ENCODE results near the gene CRAT. TPM values are rescaled to one million over a fixed set of nuclear protein-coding genes. Genes with fewer than 3 reads are reported as not detected.
A peak's percentile ranks its signal among the peaks of the same experiment; 100 is the strongest.

The CRAT gene
- total and polyA plus RNA-seq, 2 of the 4 experiments (the other 2 are of a cell fraction): 18.8 to 41.6 TPM

DNA sequence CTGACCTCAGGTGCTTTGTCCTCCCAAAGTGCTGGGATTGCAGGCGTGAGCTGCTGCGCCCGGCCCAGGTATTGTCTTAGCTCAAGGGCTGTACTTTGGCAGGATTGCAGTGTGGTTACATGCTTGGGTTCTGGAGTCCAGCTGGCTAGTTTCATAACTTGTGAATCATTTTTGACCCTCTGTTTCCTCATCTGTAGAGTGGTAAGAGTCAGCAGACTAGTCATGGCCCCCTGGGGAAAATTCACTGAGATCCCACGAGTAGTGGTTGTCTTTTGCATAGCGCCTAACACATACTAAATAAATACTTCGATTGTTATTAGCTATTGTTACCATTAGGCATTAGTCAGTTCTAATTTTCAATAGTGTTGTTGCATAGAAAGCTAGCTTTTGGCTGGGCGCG lies 14.9 kb upstream of the CRAT start:
- peaks cover 8% of the 10 kb centered on the region; the same call in 1 of the 2 replicates for H3K9me1 ChIP-seq (ENCODE audit: insufficient read depth, low read length)
- peaks cover 44% of the 10 kb centered on the region for H3K36me3 ChIP-seq (ENCODE audit: control insufficient read depth, insufficient read depth, low read length)
- H3K27ac ChIP-seq (ENCODE audit: insufficient read depth, low read length): no peak overlapping the region
- DNase-seq (peak; percentile 91), ATAC-seq (ENCODE audit: low read depth) (peak; percentile 70)
- intact Hi-C loops (cut with micrococcal nuclease) (no loop called here), dilution Hi-C loops (cut with HindIII; ENCODE audit: low sequenced_read_pairs, unreplicated experiment) (no loop called here), in situ Hi-C loops (cut with MboI; ENCODE audit: low sequenced_read_pairs) (no loop called here)
- H3K23ac ChIP-seq (ENCODE audit: low read depth, low read length): no peak overlapping the region
- H2BK5ac ChIP-seq (ENCODE audit: low read depth, low read length, poor library complexity, severe bottlenecking): no peak overlapping the region
- no TSS peak for BruUV-seq (replicated peaks)
- no peak overlapping the region for H3K56ac ChIP-seq (ENCODE audit: extremely low read depth, insufficient read depth, low read length)
- peaks cover 19 to 68% of the 10 kb centered on the region in 2 experiments for H3K79me1 ChIP-seq (ENCODE audit: low read depth in 1 of 2, low read length in 2 of 2)
- no peak overlapping the region for H3K4me3 ChIP-seq (ENCODE audit: insufficient read depth, low read depth, low read length)
- no peak overlapping the region for H4K5ac ChIP-seq (ENCODE audit: low read depth, low read length)
- H3K27me3 ChIP-seq (ENCODE audit: control insufficient read depth, insufficient read depth, low read length): no peaks in the 10 kb centered on the region
- H2AFZ ChIP-seq (replicated peaks; ENCODE audit: low read length, poor library complexity): no peak overlapping the region
- H2BK120ac ChIP-seq (ENCODE audit: low read depth, low read length): no peak overlapping the region
- TF ChIP-seq BHLHE40 (IDR thresholded peaks at IDR 0.05; ENCODE audit: low read depth, low read length) (0 out of 2 replicates have a peak, but pooled peaks have one; percentile 4), FOS (IDR thresholded peaks at IDR 0.05; ENCODE audit: low read depth, low read length) (0 out of 2 replicates have a peak, but pooled peaks have one; percentile 8), CEBPB (IDR thresholded peaks at IDR 0.05; ENCODE audit: low read depth, low read length) (peak; percentile 77), CHD1 (IDR thresholded peaks at IDR 0.05; ENCODE audit: low read depth, low read length) (no peak)
- H3K4ac ChIP-seq (ENCODE audit: low read depth, low read length): no peak overlapping the region
- POLR2A ChIA-PET (ENCODE audit: unreplicated experiment): interaction anchor here (0.6 kb wide), 1 partner anchor 8 kb away, joined by 3 read pairs; no protein-coding TSS in a partner anchor
- peaks cover 13% of the 10 kb centered on the region for H4K20me1 ChIP-seq (ENCODE audit: insufficient read depth, low read length)
- H4K91ac ChIP-seq (ENCODE audit: insufficient read depth, low read depth, low read length): no peak overlapping the region
- 100% methylated on average over 2 of the region's 8 CpGs; no CpG with 5 or more reads in 1 of the 2 experiments for WGBS, 2 experiments (ENCODE audit: extremely low coverage in 2 of 2, insufficient read length in 1 of 2)
- no peak overlapping the region for H3K4me2 ChIP-seq (ENCODE audit: low read depth, low read length)
- no peak overlapping the region for H3K9ac ChIP-seq (ENCODE audit: low read depth, low read length)
- no peak overlapping the region for H2BK15ac ChIP-seq (ENCODE audit: low read depth, low read length)
- H2BK20ac ChIP-seq (ENCODE audit: low read depth, low read length): no peak overlapping the region
- no peak overlapping the region for H2AK5ac ChIP-seq (ENCODE audit: low read depth, low read length)
- CTCF ChIA-PET: interaction anchor here (1.1 kb wide), 1 partner anchor 16 kb away, joined by 3 read pairs; no protein-coding TSS in a partner anchor
- H3K9me3 ChIP-seq (ENCODE audit: control insufficient read depth, insufficient read depth, low read length): no peaks in the 10 kb centered on the region
- H3K18ac ChIP-seq (ENCODE audit: low read depth, low read length): no peak overlapping the region
- H4K8ac ChIP-seq (ENCODE audit: low read depth in 2 of 2, low read length in 2 of 2): no peak overlapping the region
- no peak overlapping the region for H3K14ac ChIP-seq (replicated peaks; ENCODE audit: low read depth, low read length)
- no peak overlapping the region for H2AK9ac ChIP-seq (replicated peaks; ENCODE audit: low read depth, low read length, poor library complexity)
- H3K4me1 ChIP-seq (ENCODE audit: control insufficient read depth, insufficient read depth, low read length): peaks cover 5% of the 10 kb centered on the region

All from IMR-90 (cell line).